Activated CD4-positive, CD25-positive, alpha-beta regulatory T cell treated with anti-CD3 and anti-CD28 coated beads, Interleukin-2, amount 50 U/mL, for 16 hours (primary cell): ENCODE results near the gene MRNIP.
"Not testable (repeated sequence)": the region's sequence is repeated elsewhere in the genome, so short reads cannot be mapped to it uniquely, and the experiment has no call there.

Experiments
- DNase-seq: peaks from one replicate; pipeline ENCODE4 v3.0.0-alpha.2; 2020; ENCODE audit warnings: low read depth, low spot score

The MRNIP gene

DNA sequence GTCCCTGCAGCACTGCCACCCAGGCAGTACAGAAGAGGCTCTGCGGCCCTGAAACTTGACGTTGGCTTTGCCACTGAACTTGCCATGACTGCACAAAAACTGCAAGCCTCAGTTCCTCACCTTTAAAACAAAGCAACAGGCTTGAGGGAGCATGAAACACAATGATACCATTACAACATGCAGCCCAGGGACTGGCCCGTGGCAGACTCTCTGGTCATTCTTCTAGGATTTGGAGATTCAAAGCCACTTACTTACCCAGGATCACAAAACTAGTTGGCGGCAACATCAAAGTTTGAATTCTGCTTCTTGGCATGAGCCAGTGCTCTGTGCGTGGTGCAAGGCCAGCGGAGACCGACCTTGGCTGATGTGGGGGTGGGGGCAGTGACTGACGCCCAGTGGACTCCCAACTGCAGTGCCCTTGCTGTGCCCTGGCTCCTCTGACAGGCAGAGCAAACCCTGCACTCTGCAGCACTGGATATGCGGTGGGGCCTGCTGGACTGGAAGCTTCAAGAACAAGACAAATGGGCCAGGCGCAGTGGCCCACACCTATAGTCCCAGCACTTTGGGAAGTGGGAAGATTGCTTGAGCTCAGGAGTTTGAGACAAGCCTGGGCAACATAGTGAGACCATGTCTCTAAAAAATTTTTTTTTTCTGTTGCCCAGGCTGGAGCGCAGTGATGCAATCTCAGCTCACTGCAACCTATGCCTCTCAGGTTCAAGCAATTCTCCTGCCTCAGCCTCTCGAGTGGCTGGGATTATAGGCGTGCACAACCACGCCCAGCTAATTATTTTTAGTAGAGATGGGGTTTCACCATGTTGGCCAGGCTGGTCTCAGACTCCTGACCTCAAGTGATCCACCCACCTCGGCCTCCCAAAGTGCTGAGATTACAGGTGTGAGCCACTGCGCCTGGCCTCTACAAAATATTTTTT is 19.0 kb downstream of the MRNIP start:
- DNase-seq, result no peak

DNA sequence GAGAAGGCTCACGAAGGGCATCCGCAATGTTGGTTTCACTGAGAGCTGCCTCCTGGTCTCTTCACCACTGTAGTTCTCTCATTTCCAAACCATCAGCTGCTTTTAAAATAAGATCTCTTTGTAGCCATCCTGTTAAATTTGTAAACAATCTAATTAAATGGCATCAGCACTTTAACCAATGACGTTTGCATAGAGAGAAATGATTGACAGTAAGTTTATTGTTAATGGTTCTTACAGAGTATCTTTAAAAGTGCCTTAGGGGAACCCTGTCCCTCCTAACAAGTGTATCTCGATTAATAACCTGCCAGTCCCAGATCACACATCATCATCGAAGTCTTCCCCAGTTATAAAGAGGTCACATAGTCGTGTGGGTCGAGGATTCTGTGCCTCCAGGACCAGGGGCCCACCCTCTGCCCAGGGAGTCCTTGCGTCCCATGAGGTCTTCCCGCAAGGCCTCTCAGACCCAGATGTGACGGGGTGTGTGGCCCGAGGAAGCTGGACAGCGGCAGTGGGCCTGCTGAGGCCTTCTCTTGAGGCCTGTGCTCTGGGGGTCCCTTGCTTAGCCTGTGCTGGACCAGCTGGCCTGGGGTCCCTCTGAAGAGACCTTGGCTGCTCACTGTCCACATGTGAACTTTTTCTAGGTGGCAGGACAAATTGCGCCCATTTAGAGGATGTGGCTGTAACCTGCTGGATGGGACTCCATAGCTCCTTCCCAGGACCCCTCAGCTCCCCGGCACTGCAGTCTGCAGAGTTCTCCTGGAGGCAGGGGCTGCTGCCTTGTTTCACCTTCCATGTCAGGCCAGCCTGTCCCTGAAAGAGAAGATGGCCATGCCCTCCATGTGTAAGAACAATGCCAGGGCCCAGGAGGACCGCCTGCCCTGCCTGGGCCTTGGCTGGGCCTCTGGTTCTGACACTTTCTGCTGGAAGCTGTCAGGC is 21.3 kb downstream of the MRNIP start:
- no peak for DNase-seq

DNA sequence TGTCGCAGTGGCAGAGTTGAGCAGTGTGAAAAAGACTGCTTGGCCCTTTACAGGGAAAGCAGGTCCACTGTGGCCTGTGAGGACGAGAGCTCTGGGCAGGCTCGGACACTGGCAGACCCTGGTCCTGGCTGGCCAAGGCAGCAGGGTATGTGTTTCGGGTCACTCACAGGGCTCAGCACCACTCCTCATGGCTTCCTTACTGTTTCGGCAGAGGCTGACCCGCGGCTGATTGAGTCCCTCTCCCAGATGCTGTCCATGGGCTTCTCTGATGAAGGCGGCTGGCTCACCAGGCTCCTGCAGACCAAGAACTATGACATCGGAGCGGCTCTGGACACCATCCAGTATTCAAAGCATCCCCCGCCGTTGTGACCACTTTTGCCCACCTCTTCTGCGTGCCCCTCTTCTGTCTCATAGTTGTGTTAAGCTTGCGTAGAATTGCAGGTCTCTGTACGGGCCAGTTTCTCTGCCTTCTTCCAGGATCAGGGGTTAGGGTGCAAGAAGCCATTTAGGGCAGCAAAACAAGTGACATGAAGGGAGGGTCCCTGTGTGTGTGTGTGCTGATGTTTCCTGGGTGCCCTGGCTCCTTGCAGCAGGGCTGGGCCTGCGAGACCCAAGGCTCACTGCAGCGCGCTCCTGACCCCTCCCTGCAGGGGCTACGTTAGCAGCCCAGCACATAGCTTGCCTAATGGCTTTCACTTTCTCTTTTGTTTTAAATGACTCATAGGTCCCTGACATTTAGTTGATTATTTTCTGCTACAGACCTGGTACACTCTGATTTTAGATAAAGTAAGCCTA is 22.2 kb downstream of the MRNIP start:
- peak; percentile 23 for DNase-seq

DNA sequence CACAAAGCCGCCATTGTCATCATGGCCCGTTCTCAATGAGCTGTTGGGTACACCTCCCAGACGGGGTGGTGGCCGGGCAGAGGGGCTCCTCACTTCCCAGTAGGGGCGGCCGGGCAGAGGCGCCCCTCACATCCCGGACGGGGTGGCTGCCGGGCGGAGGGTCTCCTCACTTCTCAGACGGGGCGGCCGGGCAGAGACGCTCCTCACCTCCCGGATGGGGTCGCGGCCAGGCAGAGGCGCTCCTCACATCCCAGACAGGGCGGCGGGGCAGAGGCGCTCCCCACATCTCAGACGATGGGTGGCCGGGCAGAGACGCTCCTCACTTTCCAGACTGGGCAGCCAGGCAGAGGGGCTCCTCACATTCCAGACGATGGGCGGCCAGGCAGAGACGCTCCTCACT is 23.7 kb downstream of the MRNIP start:
- not testable (repeated sequence) for DNase-seq

DNA sequence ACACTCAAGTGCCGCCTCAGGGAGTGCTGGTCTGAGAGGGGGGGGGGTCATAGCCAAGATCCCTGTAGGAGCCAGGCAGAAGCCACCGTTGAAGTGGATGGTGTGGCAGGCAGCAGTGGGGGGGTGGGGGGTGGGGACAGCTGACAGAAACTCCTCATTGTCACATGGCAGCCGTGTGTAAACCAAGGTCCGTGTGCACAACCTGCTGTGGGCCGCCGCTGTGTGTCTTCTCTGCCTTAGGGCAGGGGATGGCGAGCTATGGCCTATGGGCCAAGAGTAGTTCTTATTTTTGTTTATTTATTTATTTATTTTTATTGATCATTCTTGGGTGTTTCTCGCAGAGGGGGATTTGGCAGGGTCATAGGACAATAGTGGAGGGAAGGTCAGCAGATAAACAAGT is 24.5 kb downstream of the MRNIP start:
- DNase-seq, result no peak

DNA sequence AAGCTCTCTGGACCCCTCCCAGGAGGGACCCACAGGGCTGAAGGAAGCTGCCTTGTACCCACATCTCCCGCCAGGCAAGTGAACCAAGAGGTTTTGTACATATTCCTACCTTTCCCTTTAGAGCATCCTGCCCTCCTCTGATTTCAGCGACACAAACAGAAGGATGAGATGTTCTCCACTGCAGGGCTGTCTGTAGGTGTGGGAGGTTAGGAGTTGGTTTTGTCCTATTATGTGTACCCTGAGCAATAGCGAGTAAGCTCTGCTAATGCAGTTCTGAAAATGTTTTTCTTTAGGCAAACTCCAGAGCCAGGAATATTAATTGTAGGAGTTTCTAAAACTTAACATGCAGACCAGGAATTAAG is 24.9 kb downstream of the MRNIP start:
- no peak for DNase-seq

DNA sequence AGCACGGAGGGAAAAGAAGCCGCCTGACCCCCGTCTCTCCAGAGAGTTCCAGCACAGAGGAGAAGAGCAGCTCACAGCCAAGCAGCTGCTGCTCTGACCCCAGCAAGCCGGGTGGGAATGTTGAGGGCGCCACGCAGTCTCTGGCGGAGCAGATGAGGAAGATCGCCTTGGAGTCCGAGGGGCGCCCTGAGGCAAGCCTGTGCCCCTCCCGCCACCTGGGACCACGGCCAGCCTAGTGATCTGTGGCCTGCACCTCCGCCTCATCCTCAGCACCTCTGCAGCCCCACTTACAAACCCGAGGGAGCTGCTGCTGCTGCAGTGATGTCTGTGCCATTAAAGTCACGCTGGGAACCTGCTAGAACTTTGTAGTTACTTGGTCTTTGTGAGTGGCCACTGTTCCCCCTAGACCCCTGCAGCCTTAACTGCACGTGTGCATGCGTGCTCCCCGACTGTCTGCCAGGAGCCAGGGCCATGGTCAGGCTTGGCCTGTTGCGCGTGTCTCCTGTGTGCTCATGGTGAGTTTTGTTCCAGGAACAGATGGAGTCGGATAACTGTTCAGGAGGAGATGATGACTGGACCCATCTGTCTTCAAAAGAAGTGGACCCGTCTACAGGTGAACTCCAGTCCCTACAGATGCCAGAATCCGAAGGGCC is 25.4 kb downstream of the MRNIP start:
- no peak for DNase-seq

DNA sequence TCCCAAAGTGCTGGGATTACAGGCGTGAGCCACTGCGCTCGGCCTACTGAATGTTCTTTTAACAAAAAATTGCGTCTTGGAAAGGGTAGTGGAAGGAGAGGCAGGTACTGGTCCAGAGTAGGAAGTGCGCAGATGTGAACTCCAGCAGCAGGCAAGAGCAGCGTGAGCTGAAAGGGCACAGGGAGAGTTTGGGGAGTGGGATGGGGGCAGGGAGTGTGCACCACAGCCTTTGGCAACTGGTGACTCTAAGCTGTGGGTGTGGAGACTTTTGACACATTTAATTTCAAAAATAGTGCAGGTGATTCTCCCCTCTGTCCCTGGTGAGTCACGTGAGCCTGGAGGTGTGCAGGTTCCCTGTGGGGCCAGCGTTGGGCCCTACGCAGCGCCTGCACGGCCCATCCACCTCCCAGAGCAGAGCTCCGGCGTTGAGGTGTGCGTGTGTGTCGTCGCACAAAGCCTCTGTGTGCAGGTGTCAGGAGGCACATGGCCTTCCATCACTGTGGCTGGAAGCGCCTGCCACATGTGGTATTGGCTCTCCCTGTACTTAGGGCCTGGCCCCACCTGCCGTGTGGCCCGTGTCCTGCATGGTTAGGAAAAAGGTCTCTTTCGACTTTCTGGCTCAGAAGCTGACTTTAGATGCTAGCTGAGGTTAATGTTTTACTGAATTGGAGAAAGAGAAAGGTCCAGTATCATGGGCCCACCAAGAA is 26.4 kb downstream of the MRNIP start:
- no peak for DNase-seq

DNA sequence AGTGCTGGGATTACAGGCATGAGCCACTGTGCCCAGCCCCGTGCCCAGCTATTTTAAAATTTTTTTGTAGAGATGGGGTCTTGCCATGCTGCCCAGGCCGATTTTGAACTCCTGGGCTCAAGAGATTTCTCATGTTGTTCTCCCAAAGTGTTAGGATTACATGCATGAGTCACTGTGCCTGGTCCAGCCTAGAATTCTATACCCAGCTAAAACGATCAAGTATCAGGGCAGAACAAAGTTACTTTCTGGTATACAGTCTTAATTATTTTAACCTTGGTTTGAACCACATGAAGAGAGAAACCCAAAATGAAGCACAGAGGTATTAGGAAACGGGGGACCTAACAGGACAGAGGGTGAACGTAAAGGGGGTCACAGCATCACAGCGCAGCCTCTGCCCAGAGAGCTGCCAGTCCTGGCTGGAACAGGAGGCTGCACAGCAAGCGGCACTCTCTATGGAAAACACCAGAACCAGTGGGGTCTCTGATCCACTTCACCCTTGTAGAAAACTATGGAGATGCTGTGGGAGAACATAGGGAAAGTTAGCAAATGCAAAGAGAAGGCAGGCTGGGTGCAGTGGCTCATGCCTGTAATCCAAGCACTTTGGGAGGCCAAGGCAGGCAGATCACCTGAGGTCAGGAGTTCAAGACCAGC is 27.7 kb downstream of the MRNIP start:
- DNase-seq, result no peak

DNA sequence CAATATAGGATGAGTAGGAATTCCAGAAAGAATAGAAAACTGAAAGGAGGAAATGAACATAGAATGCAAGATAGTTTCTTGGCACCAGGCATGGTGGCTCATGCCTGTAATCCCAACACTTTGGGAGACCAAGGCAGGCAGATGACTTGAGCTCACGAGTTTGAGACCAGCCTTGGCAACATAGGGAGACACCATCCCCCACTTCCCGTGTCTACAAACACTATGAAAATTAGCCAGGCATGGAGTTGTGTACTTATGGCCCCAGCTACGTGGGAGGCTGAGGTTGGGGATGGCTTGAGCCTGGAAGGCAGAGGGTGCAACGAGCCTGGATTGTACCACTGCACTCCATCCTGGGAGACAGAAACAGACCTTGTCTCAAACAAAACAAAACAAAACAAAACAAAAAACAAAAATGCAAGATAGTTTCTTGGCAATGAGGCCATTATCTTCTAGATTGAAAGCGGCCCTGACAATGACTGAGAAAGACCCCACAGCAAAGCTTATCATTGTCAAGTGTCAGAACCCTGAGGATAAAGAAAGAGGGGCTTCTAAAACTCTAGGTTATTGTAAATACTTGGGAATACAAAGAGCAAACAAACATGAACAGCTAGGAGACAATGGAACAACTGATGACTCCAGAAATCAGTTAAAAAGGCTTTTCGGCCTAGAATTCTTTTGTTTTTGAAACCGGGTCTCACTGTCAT is 28.7 kb downstream of the MRNIP start:
- DNase-seq, result no peak

DNA sequence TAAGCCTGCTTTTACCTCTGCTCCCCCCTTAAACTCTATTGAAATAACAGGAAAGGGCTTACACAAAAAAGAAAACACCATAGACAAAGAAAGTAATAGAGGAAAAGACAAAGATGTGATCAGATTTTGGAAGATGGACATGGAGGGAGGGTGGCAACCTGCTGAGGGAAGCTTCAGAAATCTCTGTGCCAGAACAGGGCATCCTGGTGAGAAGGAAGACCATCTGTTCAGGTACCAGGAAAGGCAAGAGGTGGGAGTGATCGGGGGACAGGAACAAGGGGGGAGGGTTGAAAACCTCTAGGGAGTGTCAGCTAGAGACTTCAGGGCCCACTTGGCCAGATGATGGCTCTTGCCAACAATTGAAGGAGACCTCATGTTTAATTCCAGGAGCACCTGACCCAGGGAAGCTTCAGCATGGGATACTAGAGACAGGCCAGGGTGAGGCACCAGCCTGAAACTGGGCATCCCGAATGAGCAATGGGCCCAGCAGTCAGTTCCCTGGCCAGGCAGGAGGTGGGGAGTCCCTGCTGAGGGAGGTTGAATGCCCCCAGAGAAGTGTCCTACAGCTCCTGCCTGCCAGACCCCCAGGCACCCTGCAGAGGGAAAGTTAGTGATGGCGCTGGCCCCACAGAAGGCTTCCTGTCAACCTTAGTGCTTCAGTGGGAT is 29.7 kb downstream of the MRNIP start:
- DNase-seq, result no peak

DNA sequence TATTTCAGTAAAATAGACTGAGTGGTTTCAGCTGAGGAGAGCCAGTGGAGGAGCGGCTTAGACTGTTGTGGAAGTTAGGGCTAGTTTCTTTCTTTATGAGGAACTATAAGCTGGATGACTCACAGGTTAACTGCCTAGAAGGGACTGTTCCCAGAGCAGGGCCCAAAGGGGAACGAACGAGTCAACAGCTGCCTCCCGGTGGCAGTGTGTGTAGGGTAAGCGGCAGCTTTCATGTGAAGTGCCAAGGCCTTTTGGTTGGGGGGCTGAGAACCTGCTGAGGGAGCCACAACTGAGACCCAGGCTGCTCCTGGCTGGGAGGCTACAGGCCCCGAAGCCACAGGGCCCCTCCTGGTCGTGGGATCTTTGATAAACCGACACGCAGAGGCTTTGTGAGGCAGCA is 30.9 kb downstream of the MRNIP start:
- DNase-seq, result no peak

DNA sequence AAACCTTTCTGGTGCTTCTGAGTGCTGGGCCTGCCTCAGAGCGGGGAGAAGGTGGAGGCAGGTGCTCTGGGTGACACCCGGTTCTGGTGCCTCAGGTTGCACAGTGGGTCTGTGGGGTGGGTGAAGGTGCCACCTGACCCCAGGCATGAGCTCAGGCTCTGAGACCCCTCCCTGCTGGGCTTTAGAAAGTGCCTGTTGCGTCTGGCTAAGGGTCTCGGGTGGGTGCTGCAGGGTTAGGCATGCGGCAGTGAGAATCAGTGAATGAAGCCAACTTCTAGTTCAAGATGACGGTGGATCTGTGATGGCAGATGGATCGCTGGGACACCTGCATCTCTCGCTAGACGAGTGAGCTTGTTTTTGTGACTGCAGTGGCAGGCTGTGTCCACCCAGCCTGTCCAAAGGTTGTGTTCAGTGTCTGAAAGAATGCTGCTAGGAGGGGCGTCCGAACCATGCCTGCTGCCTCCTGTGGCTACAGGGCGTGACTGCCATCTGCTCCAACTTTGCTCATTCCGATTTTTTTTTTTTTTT is 32.9 kb downstream of the MRNIP start:
- DNase-seq, result no peak

DNA sequence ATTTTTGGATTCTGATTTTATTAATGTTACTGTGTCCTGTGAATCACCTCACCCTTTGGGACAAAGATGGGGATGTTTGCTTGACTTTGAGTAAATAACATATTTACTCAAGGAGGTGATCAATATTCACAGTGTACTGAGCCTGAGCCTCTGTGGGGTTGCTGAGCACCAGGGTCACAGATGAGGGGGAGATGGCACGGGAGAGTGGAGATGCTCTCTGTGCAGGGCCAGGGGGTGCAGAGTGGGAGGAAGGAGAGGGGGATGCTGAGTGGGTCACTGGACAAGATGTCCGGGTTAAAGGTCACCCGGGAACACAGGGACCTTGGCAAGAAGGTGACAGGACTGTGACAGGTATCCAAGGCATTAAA is 33.9 kb downstream of the MRNIP start:
- DNase-seq, result no peak

DNA sequence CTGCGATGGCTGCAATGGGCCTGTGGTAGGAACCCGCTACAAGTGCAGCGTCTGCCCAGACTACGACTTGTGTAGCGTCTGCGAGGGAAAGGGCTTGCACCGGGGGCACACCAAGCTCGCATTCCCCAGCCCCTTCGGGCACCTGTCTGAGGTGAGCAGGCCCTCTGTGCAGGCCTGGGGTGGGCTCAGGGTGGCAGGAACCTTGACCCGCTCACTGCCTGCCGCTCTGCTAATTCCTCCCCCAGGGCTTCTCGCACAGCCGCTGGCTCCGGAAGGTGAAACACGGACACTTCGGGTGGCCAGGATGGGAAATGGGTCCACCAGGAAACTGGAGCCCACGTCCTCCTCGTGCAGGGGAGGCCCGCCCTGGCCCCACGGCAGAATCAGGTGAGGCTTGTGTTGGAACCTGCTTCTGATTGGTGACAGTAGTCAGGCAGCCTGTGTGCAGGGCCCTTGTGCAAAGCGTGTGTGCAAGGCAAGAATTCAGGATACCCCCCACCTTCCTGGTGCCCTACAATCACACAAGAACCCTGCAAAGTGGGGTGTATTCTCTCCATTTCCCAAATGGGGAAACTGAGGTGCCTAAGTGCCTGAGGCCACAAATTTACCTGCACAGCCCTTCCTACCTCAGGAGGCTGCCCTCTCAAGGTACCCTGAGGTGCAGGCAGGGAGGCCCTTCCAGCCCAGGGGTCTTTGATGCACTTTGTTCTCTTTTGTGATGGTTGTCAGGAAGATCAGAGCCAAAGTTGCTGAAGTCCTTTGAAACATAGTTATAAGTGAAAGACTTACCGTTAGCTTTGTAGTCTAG is 34.5 kb downstream of the MRNIP start:
- DNase-seq, result no peak

DNA sequence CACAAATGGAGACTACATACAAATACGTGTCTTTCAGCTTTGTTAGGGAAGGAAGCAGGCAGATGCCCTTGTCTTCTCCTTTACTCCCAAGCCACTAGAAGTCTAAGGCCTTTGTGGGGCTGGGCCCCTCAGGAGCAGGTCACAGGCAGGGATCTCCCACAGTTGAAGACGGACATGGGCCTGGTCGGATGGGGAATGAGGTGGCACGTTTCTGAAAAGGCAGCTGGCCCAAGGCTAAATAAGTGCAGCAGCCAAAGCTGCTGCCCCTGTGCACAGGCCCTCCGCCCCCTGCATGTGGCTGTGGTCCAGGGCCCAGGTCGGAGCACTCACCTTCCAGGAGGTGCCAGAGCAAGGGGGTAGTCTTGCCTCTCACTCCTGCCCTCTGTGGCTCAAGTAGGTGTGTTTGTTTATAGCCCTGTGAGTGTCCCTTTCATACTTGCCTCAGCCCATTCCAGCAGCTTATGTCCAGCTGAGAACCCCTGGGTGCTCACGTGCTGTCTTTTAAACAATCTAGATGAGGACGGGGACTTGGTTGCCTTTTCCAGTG is 36.1 kb downstream of the MRNIP start:
- no peak for DNase-seq

DNA sequence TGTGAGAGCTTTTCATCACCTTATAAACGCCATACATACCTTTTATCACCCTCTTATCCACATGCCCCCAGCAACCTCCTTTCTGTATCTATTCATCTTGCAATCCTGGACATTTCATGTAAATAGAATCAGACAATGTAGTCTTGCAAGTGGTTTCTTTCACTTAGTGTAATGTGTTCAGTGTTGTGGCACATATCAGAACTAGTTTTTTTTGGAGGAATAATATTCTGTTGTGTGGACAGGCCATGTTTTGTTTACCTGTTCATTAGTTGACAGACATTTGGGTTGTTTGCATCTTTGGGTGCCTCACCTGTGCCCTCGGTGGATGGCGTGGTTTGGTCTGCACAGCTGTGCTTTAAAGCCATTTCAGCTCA is 36.6 kb downstream of the MRNIP start:
- DNase-seq, result no peak
